Stimulated activated CD4-positive, alpha-beta T cell treated with anti-CD3 and anti-CD28 coated beads, Interleukin-2, amount 100 ng/mL, for 24 hours (primary cell): Measurements from ENCODE around the gene ABCA7.

Experiments
- DNase-seq, 2 donors: peaks; one replicate each; pipeline ENCODE4 v3.0.0-alpha.2; 2020

The ABCA7 gene

GRCh38 chr19:1003283-1003682 lies 36.6 kb upstream of the ABCA7 start:
- no peak for DNase-seq

- DNase-seq, result no peak
Observed at GRCh38 chr19:1004204-1004802, 35.6 kb upstream of the ABCA7 start.

- DNase-seq, result no peak
Observed at GRCh38 chr19:1004803-1005664, 34.9 kb upstream of the ABCA7 start.

GRCh38 chr19:1006711-1007398 lies 33.1 kb upstream of the ABCA7 start:
- no peak for DNase-seq

GRCh38 chr19:1007399-1008251 lies 32.3 kb upstream of the ABCA7 start:
- DNase-seq, result no peak

- DNase-seq, result no peak
Observed at GRCh38 chr19:1008268-1009040, 31.5 kb upstream of the ABCA7 start.

GRCh38 chr19:1009041-1009980 lies 30.6 kb upstream of the ABCA7 start:
- no peak for DNase-seq

- DNase-seq, result no peak
Observed at GRCh38 chr19:1009981-1010538, 29.8 kb upstream of the ABCA7 start.

GRCh38 chr19:1010586-1011510 lies 29.1 kb upstream of the ABCA7 start:
- no peak for DNase-seq

- DNase-seq, result no peak
Observed at GRCh38 chr19:1011831-1012333, 28.0 kb upstream of the ABCA7 start.

GRCh38 chr19:1012334-1012733 lies 27.6 kb upstream of the ABCA7 start:
- DNase-seq, result no peak

- no peak for DNase-seq
Observed at GRCh38 chr19:1013218-1013617, 26.7 kb upstream of the ABCA7 start.

GRCh38 chr19:1014161-1015060 lies 25.5 kb upstream of the ABCA7 start:
- DNase-seq, result no peak

GRCh38 chr19:1015061-1015781 lies 24.7 kb upstream of the ABCA7 start:
- DNase-seq, result no peak

GRCh38 chr19:1015782-1016646 lies 23.9 kb upstream of the ABCA7 start:
- no peak for DNase-seq

GRCh38 chr19:1016647-1017114 lies 23.2 kb upstream of the ABCA7 start:
- DNase-seq, result no peak
